Kidney epithelial cell (primary cell): ENCODE data around the gene C2orf68. TPM values are rescaled to one million over a fixed set of nuclear protein-coding genes. Genes with fewer than 3 reads are reported as not detected.

Experiments
- DNase-seq: peaks from one replicate; pipeline ENCODE4 v3.0.0-alpha.2; 2010; ENCODE audit warnings: low read depth
- H3K27me3 ChIP-seq: 2 replicates; pipeline ENCODE4 v1.6.0; 2011; ENCODE audit warnings: low read length; ENCODE audit not compliant: control insufficient read depth, insufficient read depth
- H3K36me3 ChIP-seq: 2 replicates; pipeline ENCODE4 v1.5.1; 2011; ENCODE audit warnings: low read length; ENCODE audit not compliant: control insufficient read depth, insufficient read depth
- H3K4me3 ChIP-seq: 2 replicates; pipeline ENCODE4 v1.5.1; 2011; ENCODE audit warnings: low read depth, mild to moderate bottlenecking, control low read depth, low read length
- CTCF ChIP-seq: IDR thresholded peaks from 2 replicates; pipeline ENCODE4 v1.5.1; 2011; ENCODE audit warnings: mild to moderate bottlenecking, moderate library complexity, low read length, control low read depth, inconsistent platforms; ENCODE audit not compliant: insufficient read depth, poor library complexity, severe bottlenecking
- total RNA-seq: library from RNA; depleted of rRNA; stranded (reverse); fragments of >200 nt; gene quantifications from 2 replicates; pipeline ENCODE4 v1.2.3, GENCODE V29; 2015

The C2orf68 gene
- total RNA-seq, 1 donor from 2014 or later = 12.8 TPM

GRCh38 chr2:85602476-85603234 is 9.2 kb downstream of the C2orf68 start, which contains the start of gene TMEM150A:
TSS of gene TMEM150A (minus strand) at chr2:85602698. CDS start at chr2:85601948, 750 bp downstream.
- TF ChIP-seq CTCF = peak; percentile 10
- peak; percentile 63 for DNase-seq
- H3K36me3 ChIP-seq = no peaks in the 10 kb centered on the region
- peak within 1 kb of the TSS; percentile 61 for H3K4me3 ChIP-seq
- no peaks in the 10 kb centered on the region for H3K27me3 ChIP-seq

- Histone ChIP-seq H3K27me3 (no peaks in the 10 kb centered on the region), H3K36me3 (no peaks in the 10 kb centered on the region), H3K4me3 (peak overlapping the region; percentile 61)
- no peak for DNase-seq
- no peak for TF ChIP-seq CTCF
Measured at GRCh38 chr2:85601771-85602475, 9.9 kb downstream of the C2orf68 start.

- TF ChIP-seq CTCF = no peak
- Histone ChIP-seq H3K27me3 (no peaks in the 10 kb centered on the region), H3K4me3 (peak overlapping the region; percentile 61), H3K36me3 (no peaks in the 10 kb centered on the region)
- DNase-seq = no peak
Measured at GRCh38 chr2:85600951-85601770, 10.7 kb downstream of the C2orf68 start.

- TF ChIP-seq CTCF = no peak
- no peaks in the 10 kb centered on the region for H3K27me3 ChIP-seq
- H3K4me3 ChIP-seq = no peak overlapping the region
- DNase-seq = no peak
- no peaks in the 10 kb centered on the region for H3K36me3 ChIP-seq
Measured at GRCh38 chr2:85600235-85600575, 11.7 kb downstream of the C2orf68 start.

- no peak for DNase-seq
- no peak for TF ChIP-seq CTCF
- Histone ChIP-seq H3K36me3 (no peaks in the 10 kb centered on the region), H3K27me3 (no peaks in the 10 kb centered on the region), H3K4me3 (no peak overlapping the region)
Measured at GRCh38 chr2:85599468-85600234, 12.2 kb downstream of the C2orf68 start.
